ENCODE measurements around the gene CDH4.

Gene CDH4

DNA sequence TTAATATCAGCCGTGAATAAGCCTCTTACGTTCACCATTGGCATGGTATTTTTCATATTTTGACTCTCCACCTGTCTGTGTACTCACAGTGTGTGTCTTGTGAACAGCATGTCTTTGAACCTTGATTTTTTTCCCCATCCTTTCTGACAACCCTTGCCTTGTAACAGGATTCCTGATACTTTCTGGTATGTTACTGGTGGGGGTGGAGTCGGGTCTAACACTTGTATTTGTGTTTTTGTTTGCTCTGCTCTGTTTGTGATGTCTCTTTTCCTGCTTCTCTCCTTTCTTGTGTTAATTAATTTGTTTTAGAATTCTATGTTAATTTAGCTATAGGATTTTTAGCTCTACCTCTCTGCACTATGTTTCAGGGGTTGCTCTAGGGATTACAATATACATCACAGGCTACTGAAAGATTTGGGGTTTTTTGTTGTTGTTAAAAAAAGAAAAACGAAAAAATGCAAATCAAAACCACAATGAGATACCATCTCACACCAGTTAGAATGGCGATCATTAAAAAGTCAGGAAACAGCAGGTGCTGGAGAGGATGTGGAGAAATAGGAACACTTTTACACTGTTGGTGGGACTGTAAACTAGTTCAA is 245.1 kb downstream of the CDH4 start:
- TF ChIP-seq CTCF (conservative IDR thresholded peaks at IDR 0.05; ENCODE audit: low read depth, low read length), result no peak
- no peak for DNase-seq (ENCODE audit: low read depth)
- H3K4me3 ChIP-seq (ENCODE audit: low read length), result no peak overlapping the region

DNA sequence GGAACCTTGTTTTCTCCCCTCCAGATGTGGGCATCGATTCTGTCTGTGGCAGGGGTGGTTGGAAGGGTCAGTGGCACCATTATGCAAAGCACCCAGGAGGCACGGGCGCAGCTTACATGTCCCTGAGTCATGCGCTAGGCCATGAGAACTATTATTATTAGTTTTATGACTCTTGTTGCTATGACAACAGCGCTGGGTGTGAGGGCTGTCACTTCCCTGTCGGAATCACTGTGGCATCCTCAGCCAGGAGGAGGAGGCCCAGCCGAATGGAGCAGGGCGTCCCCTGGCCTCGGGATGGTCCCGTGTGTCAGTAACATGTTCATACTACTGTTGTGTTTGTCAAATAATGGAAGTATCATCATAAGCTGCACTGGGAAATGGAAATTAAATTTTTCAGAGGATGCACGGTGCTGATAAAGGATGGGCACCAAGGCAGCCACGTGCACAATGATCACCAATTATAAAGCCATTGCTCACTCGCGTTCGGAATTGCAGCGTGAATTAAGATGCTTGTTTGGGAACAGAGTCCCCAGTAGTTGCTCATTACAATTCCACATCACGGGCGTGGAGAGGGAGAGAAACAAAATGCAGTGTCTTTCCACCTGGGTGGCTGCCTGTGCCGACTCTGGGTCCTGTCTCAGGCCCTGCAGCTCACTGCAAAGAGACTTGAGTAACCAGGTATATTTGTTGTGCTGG is 247.9 kb downstream of the CDH4 start:
- DNase-seq (ENCODE audit: low read depth), result no peak
- no peak overlapping the region for H3K4me3 ChIP-seq (ENCODE audit: low read length)
- TF ChIP-seq CTCF (conservative IDR thresholded peaks at IDR 0.05; ENCODE audit: low read depth, low read length), result no peak

GRCh38 chr20:61500791-61501321 is 248.8 kb downstream of the CDH4 start:
- H3K4me3 ChIP-seq (ENCODE audit: low read length), result no peak overlapping the region
- TF ChIP-seq CTCF (conservative IDR thresholded peaks at IDR 0.05; ENCODE audit: low read depth, low read length), result no peak
- no peak for DNase-seq (ENCODE audit: low read depth)

DNA sequence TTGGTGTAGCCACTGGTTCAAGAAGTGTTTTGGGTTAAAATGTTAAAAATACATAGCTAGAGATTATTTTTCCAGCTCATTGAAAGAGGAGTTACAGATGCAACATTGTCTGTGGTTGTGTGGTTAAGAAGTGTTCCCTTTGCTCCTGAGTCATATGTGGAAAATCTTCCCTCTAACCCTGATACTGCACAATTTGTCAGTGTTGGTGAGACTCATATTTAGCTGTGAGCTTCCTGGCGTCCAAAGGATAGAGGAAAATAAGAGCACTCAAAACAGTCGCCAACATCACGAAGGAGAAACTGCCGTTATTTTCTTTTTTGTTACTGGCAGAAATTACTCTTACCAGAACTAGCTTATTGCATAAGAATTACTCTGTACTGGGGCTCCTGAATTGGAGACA is 250.4 kb downstream of the CDH4 start:
- no peak overlapping the region for H3K4me3 ChIP-seq (ENCODE audit: low read length)
- no peak for DNase-seq (ENCODE audit: low read depth)
- no peak for TF ChIP-seq CTCF (conservative IDR thresholded peaks at IDR 0.05; ENCODE audit: low read depth, low read length)

- no peak for TF ChIP-seq CTCF (conservative IDR thresholded peaks at IDR 0.05; ENCODE audit: low read depth, low read length)
- no peak overlapping the region for H3K4me3 ChIP-seq (ENCODE audit: low read length)
- DNase-seq (ENCODE audit: low read depth), result no peak
Observed at GRCh38 chr20:61503106-61503505, 251.0 kb downstream of the CDH4 start.

GRCh38 chr20:61505508-61505907 is 253.4 kb downstream of the CDH4 start:
- no peak for DNase-seq (ENCODE audit: low read depth)
- TF ChIP-seq CTCF (conservative IDR thresholded peaks at IDR 0.05; ENCODE audit: low read depth, low read length), result no peak
- no peak overlapping the region for H3K4me3 ChIP-seq (ENCODE audit: low read length)

- DNase-seq (ENCODE audit: low read depth), result no peak
- no peak for TF ChIP-seq CTCF (conservative IDR thresholded peaks at IDR 0.05; ENCODE audit: low read depth, low read length)
- no peak overlapping the region for H3K4me3 ChIP-seq (ENCODE audit: low read length)
Observed at GRCh38 chr20:61507778-61508177, 255.7 kb downstream of the CDH4 start.
